ENCODE data around the gene OR2Y1.

OR2Y1 gene

DNA sequence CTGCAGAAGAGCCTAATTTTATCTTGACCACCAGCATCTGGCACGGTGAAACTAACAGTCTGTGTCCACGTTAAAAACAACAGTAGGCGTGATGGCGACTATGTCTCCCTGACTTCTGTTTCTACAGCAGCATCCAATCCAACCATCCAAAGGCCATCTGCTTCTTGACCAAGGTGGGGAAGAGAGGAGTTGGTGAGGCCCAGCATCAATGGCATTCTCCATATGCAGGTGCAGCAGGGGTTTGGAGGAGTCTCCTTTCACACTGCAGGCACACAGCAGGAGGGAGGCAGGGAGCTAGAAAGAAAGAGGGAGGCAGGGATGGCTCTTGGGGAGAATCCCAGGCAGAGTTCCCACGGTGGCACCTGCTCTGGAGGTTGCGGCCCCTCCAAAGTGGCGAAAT lies 35.8 kb upstream of the OR2Y1 start:
- no peaks in the 10 kb centered on the region for H3K9me3 ChIP-seq (replicated peaks; ENCODE audit: insufficient read depth, low read length)

DNA sequence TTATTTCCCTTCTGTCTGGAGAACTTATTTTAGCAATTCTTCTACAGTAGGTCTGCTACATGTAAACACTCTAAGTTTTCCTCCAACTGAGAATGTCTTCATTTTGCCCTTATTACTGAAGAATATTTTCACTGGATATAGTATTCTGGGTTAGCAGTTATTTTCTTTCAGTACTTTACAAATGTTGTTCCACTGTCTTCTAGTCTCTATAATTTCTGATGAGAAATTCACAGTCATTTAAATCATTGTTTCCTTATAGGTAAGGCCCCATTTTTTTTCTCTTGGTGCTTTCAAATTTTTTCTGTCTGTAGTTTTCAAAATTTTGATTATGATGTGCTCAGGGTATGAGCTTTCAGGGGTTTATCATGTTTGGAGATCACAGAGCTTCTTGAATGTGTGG lies 32.0 kb upstream of the OR2Y1 start:
- DNase-seq, result no peak
- H3K27me3 ChIP-seq (replicated peaks; ENCODE audit: insufficient read depth, low read length), result no peaks in the 10 kb centered on the region
- no peak overlapping the region for H3K9ac ChIP-seq (ENCODE audit: low read length)
- H3K4me2 ChIP-seq (ENCODE audit: low read depth, low read length), result no peak overlapping the region
- H4K20me1 ChIP-seq (ENCODE audit: insufficient read depth, low read length), result no peaks in the 10 kb centered on the region
- TF ChIP-seq EZH2 (optimal IDR thresholded peaks at IDR 0.05; ENCODE audit: low read depth, low read length) (no peak), EZH2phosphoT487 (IDR thresholded peaks at IDR 0.05; ENCODE audit: low read length) (no peak)
- TF ChIP-seq, protein P1, sequence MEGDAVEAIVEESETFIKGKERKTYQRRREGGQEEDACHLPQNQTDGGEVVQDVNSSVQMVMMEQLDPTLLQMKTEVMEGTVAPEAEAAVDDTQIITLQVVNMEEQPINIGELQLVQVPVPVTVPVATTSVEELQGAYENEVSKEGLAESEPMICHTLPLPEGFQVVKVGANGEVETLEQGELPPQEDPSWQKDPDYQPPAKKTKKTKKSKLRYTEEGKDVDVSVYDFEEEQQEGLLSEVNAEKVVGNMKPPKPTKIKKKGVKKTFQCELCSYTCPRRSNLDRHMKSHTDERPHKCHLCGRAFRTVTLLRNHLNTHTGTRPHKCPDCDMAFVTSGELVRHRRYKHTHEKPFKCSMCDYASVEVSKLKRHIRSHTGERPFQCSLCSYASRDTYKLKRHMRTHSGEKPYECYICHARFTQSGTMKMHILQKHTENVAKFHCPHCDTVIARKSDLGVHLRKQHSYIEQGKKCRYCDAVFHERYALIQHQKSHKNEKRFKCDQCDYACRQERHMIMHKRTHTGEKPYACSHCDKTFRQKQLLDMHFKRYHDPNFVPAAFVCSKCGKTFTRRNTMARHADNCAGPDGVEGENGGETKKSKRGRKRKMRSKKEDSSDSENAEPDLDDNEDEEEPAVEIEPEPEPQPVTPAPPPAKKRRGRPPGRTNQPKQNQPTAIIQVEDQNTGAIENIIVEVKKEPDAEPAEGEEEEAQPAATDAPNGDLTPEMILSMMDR (IDR thresholded peaks at IDR 0.05; ENCODE audit: low read length), result no peak
- H3F3A ChIP-seq (ENCODE audit: insufficient read depth, low read length), result no peaks in the 10 kb centered on the region
- no peak overlapping the region for H3K4me3 ChIP-seq (ENCODE audit: low read length)
- H2AFZ ChIP-seq (ENCODE audit: low read length), result no peak overlapping the region
- H3K9me3 ChIP-seq (replicated peaks; ENCODE audit: insufficient read depth, low read length), result no peaks in the 10 kb centered on the region
- no peaks in the 10 kb centered on the region for H3K4me1 ChIP-seq (ENCODE audit: low read length)
- H3K36me3 ChIP-seq (replicated peaks; ENCODE audit: insufficient read depth, low read length), result no peaks in the 10 kb centered on the region
- H3K79me2 ChIP-seq (ENCODE audit: low read length), result no peaks in the 10 kb centered on the region
- no peaks in the 10 kb centered on the region for H3K9me2 ChIP-seq (replicated peaks; ENCODE audit: insufficient read depth, low read length)
- H3K27ac ChIP-seq (ENCODE audit: low read length), result no peak overlapping the region

More for the DNA sequence above, 35.8 kb upstream of the OR2Y1 start:
- DNase-seq, result no peak
- Histone ChIP-seq H3K36me3 (replicated peaks; ENCODE audit: insufficient read depth, low read length) (no peaks in the 10 kb centered on the region), H3K27ac (ENCODE audit: low read length) (no peak overlapping the region), H3K4me2 (ENCODE audit: low read depth, low read length) (no peak overlapping the region), H2AFZ (ENCODE audit: low read length) (no peak overlapping the region), H3K27me3 (replicated peaks; ENCODE audit: insufficient read depth, low read length) (no peaks in the 10 kb centered on the region), H3K9ac (ENCODE audit: low read length) (no peak overlapping the region), H3K9me2 (replicated peaks; ENCODE audit: insufficient read depth, low read length) (no peaks in the 10 kb centered on the region), H4K20me1 (ENCODE audit: insufficient read depth, low read length) (no peaks in the 10 kb centered on the region), H3K4me3 (ENCODE audit: low read length) (no peak overlapping the region), H3K79me2 (ENCODE audit: low read length) (no peaks in the 10 kb centered on the region), H3F3A (ENCODE audit: insufficient read depth, low read length) (no peaks in the 10 kb centered on the region), H3K4me1 (ENCODE audit: low read length) (no peaks in the 10 kb centered on the region)
- TF ChIP-seq EZH2phosphoT487 (IDR thresholded peaks at IDR 0.05; ENCODE audit: low read length) (no peak), EZH2 (optimal IDR thresholded peaks at IDR 0.05; ENCODE audit: low read depth, low read length) (no peak)
- TF ChIP-seq, protein P1 (IDR thresholded peaks at IDR 0.05; ENCODE audit: low read length), result no peak

DNA sequence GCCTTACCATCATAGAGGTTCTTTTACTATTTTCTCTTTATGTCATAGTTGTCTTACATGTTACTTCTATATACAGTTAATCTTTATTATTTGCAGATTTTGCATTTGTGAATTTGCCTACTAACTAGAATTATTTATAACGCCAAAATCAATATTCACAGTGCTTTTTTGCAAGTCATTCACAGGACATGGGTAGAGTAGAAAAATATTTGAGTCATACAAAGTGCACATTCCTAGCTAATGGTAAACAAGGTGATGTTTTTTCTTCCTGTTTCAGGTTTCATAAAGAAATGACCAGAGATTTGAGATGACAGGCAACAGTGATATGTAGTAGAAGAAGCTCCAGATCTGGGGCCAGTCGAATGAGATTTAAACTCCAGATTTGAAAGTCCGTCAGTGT lies 30.0 kb upstream of the OR2Y1 start:
- Histone ChIP-seq H3K4me3 (ENCODE audit: low read length) (no peak overlapping the region), H4K20me1 (ENCODE audit: insufficient read depth, low read length) (no peaks in the 10 kb centered on the region), H3K4me1 (ENCODE audit: low read length) (no peaks in the 10 kb centered on the region), H3K27me3 (replicated peaks; ENCODE audit: insufficient read depth, low read length) (no peaks in the 10 kb centered on the region), H3K9me3 (replicated peaks; ENCODE audit: insufficient read depth, low read length) (no peaks in the 10 kb centered on the region), H3K79me2 (ENCODE audit: low read length) (no peaks in the 10 kb centered on the region), H3K4me2 (ENCODE audit: low read depth, low read length) (no peak overlapping the region), H2AFZ (ENCODE audit: low read length) (no peak overlapping the region), H3K36me3 (replicated peaks; ENCODE audit: insufficient read depth, low read length) (no peaks in the 10 kb centered on the region), H3K9ac (ENCODE audit: low read length) (no peak overlapping the region), H3F3A (ENCODE audit: insufficient read depth, low read length) (no peaks in the 10 kb centered on the region), H3K9me2 (replicated peaks; ENCODE audit: insufficient read depth, low read length) (no peaks in the 10 kb centered on the region), H3K27ac (ENCODE audit: low read length) (no peak overlapping the region)
- no peak for DNase-seq
- TF ChIP-seq, protein P1 (IDR thresholded peaks at IDR 0.05; ENCODE audit: low read length), result no peak
- TF ChIP-seq EZH2 (optimal IDR thresholded peaks at IDR 0.05; ENCODE audit: low read depth, low read length) (no peak), EZH2phosphoT487 (IDR thresholded peaks at IDR 0.05; ENCODE audit: low read length) (no peak)
